NCI-H526 treated with DMSO at 0.1 percent for 48 hours (cell line): ENCODE results near the gene LRRC49.
"Not testable (repeated sequence)": the region's sequence is repeated elsewhere in the genome, so short reads cannot be mapped to it uniquely, and the experiment has no call there.

Experiments used
- DNase-seq: peaks from one replicate; lab custom pipeline; 2025; lab: John Stamatoyannopoulos, UW

The LRRC49 gene

GRCh38 chr15:70922119-70922518 is 29.5 kb downstream of the LRRC49 start:
- DNase-seq = no peak

GRCh38 chr15:70923311-70924080 is 30.9 kb downstream of the LRRC49 start:
- DNase-seq = no peak

- DNase-seq = peak; percentile 4
Observed at GRCh38 chr15:70926914-70927313, 34.3 kb downstream of the LRRC49 start.

GRCh38 chr15:70931821-70932220 is 39.2 kb downstream of the LRRC49 start:
- no peak for DNase-seq

- no peak for DNase-seq
Observed at GRCh38 chr15:70932397-70932796, 39.8 kb downstream of the LRRC49 start.

- DNase-seq = no peak
Observed at GRCh38 chr15:70933411-70933810, 40.8 kb downstream of the LRRC49 start.

- no peak for DNase-seq
Observed at GRCh38 chr15:70935631-70936030, 43.0 kb downstream of the LRRC49 start.

- no peak for DNase-seq
Observed at GRCh38 chr15:70936326-70936725, 43.7 kb downstream of the LRRC49 start.

GRCh38 chr15:70943285-70943684 is 50.7 kb downstream of the LRRC49 start:
- DNase-seq = not testable (repeated sequence)

- no peak for DNase-seq
Observed at GRCh38 chr15:70947351-70948335, 55.0 kb downstream of the LRRC49 start.

- no peak for DNase-seq
Observed at GRCh38 chr15:70950953-70951352, 58.3 kb downstream of the LRRC49 start.

- no peak for DNase-seq
Observed at GRCh38 chr15:70954171-70954570, 61.5 kb downstream of the LRRC49 start.

- no peak for DNase-seq
Observed at GRCh38 chr15:70954733-70955132, 62.1 kb downstream of the LRRC49 start.

- DNase-seq = no peak
Observed at GRCh38 chr15:70955151-70955550, 62.5 kb downstream of the LRRC49 start.

GRCh38 chr15:70956201-70956995 is 63.8 kb downstream of the LRRC49 start:
- DNase-seq = no peak

- no peak for DNase-seq
Observed at GRCh38 chr15:70962084-70962483, 69.5 kb downstream of the LRRC49 start.

- no peak for DNase-seq
Observed at GRCh38 chr15:70963199-70963598, 70.6 kb downstream of the LRRC49 start.

GRCh38 chr15:70964058-70964457 is 71.4 kb downstream of the LRRC49 start:
- DNase-seq = no peak

GRCh38 chr15:70964686-70965085 is 72.1 kb downstream of the LRRC49 start:
- no peak for DNase-seq

GRCh38 chr15:70967646-70968045 is 75.0 kb downstream of the LRRC49 start:
- no peak for DNase-seq

- peak; percentile 25 for DNase-seq
Observed at GRCh38 chr15:70974004-70974832, 81.6 kb downstream of the LRRC49 start.
